Adrenal gland (tissue), 5 donors: Measurements from ENCODE around the gene WDR26.

Experiments used
- CTCF ChIP-seq, 6 experiments: fragments of 450-650 bp in 4 of 6; fragments of 200-600 bp in 2 of 6; sonication (generic) in 1 of 6; IDR thresholded peaks; 1 replicate in 5 of 6; 2 replicates in 1 of 6; pipeline versions ENCODE4 v1.5.1 to v1.8.0; 2016 to 2021; ENCODE audit warnings: antibody characterized with exemption in 6 of 6, mild to moderate bottlenecking in 2 of 6, moderate library complexity in 1 of 6
- POLR2A ChIP-seq, 2 donors: fragments of 450-650 bp; IDR thresholded peaks; one replicate each; pipeline ENCODE4 v1.6.1; 2017; ENCODE audit warnings: antibody characterized with exemption in 2 of 2, mild to moderate bottlenecking in 2 of 2, moderate library complexity in 1 of 2
- donor health status: DM: no; HTN: no; CAD: no.

DNA sequence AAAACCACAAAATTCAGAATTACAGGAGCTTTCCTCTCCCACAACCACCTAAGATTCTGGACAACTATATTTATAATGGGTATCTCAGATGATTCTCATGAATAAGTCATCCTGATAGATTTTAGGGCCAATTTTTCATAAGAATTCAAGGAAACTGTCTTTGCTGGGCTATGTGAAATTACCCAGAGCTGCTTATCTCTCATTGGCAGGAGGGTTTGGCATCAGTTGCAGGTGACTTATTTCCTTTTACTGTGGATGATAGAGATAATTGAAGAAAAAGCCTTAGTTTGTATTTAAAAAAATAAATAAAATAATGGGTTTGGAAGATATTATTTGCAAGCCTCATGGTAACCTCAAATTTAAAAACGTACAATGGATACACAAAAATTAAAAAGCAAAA lies 38.2 kb upstream of the WDR26 start:
- TF ChIP-seq CTCF (IDR thresholded peaks at IDR 0.05): no peak
- no peak for TF ChIP-seq POLR2A (IDR thresholded peaks at IDR 0.05)
